ENCODE results near the gene CYP4F2.
"Not testable (repeated sequence)": the region's sequence is repeated elsewhere in the genome, so short reads cannot be mapped to it uniquely, and the experiment has no call there.

The CYP4F2 gene, protein sequence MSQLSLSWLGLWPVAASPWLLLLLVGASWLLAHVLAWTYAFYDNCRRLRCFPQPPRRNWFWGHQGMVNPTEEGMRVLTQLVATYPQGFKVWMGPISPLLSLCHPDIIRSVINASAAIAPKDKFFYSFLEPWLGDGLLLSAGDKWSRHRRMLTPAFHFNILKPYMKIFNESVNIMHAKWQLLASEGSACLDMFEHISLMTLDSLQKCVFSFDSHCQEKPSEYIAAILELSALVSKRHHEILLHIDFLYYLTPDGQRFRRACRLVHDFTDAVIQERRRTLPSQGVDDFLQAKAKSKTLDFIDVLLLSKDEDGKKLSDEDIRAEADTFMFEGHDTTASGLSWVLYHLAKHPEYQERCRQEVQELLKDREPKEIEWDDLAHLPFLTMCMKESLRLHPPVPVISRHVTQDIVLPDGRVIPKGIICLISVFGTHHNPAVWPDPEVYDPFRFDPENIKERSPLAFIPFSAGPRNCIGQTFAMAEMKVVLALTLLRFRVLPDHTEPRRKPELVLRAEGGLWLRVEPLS

DNA sequence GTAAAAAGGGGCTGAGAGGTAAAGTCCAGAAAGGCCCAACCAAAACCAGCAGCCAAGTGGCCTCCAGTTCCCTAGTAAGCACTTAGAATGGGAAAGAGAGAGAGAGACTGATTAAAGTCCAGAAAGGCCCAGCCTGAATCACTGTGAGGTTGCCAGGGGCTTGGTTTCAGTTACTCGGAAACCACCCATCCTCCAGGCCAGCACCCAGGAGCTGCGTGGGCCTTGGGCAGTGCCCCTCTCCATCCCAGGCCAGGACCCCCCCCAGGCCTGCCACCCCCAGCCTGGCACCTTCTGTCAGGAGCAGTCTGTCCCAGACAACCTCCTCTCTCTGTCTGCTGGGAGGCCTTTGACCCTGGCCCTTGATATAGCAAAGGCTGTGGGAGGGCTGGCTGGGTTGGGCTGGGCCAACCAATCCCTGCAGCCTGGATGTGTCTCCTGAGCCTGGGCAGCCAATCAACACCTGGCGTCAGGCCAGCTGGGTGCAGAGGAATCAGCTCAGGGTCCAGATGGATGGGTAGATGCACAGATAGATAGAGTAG is at the start of gene CYP4F2:
CYP4F2 (minus strand) TSS at position 337 of the 539 bp plus-strand sequence. CDS start 463 bp downstream, outside the sequence.
- DNase-seq = no peak

DNA sequence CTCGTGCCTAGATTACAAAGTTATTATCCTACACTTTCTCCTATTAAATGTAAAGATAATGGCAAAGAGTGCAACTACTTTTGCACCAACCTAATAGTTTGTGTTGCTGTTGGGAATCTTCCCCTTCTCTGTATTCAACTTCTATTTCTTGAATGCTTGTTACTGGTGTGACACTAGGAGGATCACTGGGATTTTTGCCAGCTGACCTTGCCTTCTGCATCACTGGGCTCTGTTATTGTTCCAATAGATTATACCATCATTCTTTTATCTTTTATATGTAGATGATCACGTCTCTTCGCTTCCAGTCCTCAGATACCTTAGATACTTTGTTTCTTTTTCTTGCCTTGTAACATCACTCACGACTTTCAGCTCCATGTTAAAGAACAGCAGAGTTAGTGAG is 47.4 kb upstream of the CYP4F2 start:
- no peak for DNase-seq

DNA sequence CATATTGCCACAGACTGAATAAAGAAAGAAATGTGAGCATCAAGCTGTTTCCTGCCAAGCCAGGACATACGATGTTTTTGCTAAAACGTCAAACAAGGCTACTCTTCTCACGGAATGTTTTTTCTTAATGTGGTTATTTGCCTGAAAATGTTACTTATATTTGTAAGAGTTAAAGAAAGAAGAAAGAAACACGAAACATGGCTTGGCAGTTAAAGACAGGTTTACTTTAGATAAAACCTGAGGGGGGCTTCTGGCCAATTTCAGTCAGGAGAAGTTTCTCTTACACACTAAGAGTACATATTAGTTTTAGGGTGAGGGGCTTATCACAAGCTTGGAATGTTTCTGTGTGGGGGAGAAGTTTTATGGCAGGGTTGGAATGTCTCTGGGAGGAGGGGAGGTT is 46.5 kb upstream of the CYP4F2 start:
- no peak for DNase-seq

DNA sequence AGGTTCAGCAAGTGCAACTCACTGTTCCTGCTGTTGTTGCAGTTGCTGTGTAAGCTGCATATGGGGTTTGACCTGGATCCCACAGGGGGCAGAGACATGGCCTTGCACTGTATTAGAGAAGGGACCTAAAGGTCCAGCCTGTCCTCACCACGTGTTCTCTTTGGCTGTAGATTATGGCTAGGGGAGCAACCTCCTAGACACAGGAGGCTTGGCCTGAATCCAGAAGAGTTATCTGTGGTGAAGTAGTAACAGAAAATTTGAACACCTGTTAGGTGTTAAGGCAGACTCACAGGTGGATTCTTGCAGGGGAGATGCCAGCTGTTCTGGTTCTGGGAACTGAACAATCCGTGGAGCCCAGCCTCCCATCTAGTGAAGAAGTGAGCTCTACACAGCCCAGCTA is 39.9 kb upstream of the CYP4F2 start:
- DNase-seq = no peak

DNA sequence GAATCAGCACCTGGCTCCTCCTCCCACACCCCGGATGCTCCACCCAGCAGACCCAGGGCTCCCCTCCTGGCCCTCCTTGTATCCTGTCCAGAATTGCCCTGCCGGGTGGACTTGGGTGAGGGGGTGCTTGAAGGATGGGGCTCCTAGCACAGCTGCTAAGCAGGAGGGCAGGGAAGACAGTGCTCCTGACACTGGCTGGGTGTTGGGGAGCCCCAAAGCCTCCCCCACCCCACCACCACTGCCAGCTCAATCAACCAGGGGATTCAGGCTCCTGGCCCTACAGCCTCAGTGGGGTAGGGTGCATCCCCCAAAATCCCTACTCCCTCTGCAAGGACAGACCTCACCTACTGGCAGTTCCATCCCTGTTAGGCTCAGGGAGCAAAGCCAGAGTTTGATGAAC is 39.1 kb upstream of the CYP4F2 start:
- DNase-seq = no peak

DNA sequence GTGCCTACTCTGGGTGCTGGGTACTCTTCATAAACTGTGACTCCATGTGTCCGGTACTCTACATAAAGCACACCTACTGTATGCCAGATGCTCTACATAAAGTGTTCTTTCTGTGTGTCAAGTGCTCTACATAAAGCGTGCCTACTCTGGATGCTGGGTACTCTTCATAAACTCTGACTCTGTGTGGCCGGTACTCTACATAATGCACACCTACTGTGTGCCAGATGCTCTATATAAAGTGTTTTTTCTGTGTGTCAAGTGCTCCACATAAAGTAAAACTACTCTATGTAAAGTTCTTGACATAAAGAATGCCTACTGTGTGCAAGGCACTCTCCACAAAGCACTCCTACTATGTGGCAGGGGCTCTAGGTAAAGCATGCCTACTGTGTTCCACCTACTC is 38.3 kb upstream of the CYP4F2 start:
- no peak for DNase-seq

DNA sequence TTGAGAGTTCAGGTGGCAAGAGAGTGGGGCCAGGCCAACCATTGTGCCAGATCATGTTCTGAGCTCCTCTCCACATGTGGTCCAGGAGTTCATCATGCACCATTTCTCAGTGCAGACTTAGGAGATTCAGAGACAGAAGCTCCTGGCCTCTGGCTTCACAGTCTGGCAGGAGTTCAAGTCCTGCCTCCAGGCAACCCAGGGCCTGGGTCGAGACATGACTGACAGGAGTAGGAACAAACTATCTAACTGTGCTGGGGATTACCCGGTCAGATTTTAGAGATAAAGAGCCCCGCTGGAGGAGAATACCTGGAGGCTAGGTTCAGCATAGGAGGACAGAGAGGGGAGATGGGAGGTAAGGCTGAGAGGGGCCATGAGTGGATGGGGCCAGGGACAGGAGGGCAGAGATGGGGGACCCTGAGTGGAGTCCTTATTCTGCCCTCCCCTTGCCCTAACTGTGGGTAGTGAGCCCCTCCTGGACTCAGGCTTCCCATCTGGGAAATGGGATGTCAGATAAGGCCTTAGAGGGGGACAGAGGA is 37.4 kb upstream of the CYP4F2 start:
- no peak for DNase-seq

DNA sequence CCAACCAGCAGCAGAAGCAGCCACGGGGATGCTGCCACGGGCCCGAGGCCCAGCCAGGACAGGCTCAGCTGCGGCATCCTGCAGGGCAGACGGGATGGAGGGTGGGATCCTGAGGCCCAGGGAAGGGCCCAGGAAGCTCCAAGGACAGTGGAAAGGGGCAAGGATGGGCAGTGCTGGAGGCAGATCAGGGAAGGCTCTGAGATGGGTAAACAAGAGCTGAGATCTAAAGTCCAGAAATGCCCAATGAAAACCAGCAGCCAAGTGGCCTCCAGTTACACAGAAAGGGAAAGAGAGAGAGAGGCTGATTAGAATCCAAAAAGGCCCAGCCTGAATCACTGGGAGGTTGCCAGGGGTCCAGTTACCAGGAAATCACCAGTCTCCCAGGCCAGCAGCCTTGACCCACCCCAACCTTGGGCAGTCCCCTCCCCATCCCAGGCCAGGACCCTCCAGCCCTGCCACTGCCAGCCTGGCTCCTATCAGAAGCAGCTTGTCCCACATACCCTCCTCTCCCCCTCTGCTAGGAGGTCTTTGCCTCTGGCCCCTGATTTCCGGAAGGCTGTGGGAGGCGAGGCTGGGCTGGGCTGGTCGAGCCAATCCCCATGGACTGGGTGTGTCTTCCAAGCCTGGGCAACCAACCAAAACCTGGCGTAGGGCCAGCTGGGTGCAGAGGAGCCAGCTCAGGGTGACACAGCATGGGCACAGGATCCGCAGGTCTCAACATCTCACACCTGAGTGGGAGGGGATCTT is 36.6 kb upstream of the CYP4F2 start, which contains the start of gene CYP4F11:
CYP4F11 (minus strand) TSS at position 198 of the 747 bp plus-strand sequence; CDS start at position 77, 121 bp downstream.
- DNase-seq = no peak

DNA sequence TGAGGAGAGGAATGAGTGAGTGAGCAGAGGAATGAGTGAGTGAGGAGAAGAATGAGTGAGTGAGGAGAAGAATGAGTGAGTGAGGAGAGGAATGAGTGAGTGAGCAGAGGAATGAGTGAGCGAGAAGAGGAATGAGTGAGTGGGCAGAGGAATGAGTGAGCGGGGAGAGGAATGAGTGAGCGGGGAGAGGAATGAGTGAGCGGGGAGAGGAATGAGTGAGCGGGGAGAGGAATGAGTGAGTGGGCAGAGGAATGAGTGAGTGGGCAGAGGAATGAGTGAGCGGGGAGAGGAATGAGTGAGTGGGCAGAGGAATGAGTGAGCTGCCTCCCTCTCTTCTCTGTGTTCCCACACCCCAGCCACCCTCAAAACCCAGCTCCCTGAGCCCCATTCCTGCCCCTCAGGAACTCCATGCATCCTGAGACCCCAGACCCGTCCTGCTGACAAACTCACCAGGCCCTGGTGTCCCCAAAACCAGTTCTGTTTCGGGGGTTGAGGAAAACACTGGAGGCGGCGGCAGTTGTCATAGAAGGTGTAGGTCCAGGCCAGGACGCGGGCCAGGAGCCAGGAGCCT is 36.0 kb upstream of the CYP4F2 start:
- not testable (repeated sequence) for DNase-seq

DNA sequence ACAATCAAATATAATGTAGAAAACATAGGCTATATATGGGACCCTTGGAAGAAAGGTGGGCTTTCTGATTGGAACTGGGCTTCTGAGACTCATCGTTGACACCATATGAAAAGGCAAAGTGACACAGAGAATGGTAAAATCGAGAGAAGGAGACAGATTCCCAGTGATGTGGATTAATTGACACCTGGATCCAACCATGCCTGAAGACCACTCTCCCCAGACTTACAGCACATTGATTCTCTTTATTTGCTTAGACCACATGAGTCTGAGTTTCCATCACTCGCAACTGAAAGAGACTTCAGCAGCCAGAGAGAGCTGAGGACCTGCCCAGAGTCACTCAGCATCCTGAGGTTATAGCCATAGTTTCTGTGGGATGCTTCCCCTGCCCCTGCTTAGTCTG is 30.4 kb upstream of the CYP4F2 start:
- no peak for DNase-seq

DNA sequence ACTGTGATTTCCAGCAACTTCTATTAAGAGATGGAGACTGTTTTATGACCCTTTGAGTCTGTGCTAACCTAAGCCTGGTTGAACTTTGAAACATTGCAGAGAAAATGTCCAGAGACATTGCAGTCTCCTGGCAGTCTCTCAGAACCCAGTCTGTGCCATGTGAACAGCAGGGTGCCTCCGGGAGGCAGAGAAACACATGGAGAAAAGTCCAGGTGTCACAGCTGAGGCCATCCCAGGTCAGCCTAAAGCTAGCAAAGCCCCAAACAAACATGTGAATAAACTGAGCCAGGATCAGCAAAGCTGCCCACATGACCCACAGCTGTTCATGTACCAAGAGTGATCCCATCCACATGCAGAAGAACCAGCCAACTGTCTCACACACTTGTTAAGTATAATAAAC is 28.6 kb upstream of the CYP4F2 start:
- no peak for DNase-seq

DNA sequence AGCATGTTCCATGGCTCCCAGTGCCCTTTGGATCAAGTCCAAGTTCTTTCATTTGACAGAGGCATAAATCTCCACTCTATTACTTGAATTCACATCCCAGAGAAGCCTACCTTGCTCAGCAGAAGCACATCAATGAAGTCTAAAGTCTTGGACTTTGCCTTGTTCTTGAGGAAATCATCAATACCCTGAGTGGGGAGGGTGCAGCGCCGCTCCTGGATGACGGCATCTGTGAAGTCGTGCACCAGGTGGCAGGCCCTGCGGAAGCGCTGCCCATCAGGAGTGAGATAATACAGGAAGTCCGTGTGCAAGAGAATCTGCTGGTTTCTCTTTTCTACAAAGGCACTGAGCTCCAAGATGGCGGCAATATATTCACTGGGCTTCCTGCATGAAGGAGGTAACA is 25.8 kb upstream of the CYP4F2 start:
- no peak for DNase-seq

DNA sequence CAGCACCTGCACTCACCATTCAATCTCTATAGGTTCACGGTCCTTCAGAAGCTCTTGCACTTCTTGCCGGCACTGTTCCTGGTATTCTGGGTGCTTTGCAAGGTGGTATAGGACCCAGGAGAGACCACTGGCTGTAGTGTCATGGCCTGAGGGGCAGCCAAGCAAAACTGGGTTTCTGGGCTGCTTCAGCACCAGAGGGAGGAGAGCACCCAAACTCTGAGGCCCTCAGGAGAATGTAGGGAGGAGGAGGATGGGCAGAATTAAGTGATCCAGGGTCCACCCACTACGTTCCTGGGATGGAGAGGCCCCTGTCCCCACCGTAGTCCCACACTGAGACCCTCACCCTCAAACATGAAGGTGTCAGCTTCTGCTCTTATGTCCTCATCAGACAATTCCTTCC is 24.1 kb upstream of the CYP4F2 start:
- DNase-seq = no peak

DNA sequence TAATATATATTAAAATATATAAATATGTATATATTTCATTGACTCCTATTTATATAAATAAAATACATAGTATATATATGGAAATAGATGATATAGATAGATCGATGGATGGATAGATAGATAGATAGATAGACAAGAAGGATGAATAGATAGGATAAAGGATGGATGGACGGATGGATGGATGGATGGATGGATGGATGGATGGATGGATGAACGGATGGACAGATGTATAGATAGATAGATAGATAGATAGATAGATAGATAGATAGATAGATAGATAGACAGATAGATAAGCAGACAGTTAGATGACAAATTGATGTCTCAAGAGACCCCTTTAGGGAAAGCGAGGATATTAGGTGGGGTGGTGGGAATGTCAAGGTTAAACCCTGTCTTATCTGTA is 21.4 kb upstream of the CYP4F2 start:
- no peak for DNase-seq

DNA sequence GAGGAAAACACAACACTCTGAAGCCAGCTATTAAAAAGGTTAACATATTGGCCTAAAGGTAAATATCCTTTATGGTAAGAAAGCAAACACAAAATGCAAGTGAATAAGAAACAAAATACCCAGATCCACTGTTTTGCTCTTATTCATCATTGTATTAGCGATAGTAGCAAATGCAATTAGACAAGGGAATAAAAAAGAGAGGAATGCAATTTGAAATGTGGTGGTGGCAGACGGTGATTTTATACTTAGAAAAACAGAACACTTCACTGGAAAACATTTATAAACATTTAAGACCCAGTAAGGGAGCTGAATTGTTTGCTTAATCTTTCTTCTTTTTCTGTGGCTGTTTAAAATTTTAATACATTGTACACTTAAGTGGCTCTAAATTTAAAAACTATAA is 17.2 kb upstream of the CYP4F2 start:
- no peak for DNase-seq

DNA sequence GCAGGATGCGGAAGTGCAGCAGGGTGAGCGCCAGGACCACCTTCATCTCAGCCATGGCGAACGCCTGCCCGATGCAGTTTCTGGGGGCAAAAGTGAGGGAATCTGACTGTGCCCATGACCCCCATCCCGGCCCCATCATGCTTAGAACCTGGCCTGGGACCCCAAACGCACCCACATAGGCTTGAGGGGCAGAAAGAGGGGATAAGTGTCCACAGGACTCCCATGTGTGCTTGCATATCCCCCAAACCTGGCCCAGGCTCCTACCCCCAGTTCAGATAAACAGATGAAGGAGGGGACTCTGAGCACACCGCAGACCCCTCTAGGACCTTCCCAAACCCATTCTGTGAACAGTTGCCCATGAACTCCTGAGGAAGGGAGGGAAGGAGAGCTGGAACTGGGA is 16.0 kb upstream of the CYP4F2 start:
- no peak for DNase-seq

DNA sequence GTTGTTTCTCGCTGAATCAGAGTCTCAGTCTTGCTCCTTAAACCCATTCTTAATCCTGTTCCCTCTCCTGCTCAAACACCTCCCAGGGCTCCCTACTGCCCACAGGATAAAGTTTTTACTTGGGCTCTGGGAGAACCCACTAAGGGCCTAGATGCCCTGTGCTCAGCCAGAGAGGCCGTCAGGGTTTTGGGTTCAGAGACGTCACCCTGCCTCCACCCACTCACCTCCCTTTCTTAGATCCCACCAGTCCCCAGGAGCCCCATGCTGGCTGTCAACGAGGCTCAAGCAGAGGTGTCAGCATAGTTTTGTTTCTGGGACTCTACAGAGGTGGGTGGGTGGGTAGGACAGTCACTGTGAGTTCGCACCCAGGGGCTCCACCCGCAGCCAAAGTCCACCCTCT is 15.5 kb upstream of the CYP4F2 start:
- DNase-seq = no peak

DNA sequence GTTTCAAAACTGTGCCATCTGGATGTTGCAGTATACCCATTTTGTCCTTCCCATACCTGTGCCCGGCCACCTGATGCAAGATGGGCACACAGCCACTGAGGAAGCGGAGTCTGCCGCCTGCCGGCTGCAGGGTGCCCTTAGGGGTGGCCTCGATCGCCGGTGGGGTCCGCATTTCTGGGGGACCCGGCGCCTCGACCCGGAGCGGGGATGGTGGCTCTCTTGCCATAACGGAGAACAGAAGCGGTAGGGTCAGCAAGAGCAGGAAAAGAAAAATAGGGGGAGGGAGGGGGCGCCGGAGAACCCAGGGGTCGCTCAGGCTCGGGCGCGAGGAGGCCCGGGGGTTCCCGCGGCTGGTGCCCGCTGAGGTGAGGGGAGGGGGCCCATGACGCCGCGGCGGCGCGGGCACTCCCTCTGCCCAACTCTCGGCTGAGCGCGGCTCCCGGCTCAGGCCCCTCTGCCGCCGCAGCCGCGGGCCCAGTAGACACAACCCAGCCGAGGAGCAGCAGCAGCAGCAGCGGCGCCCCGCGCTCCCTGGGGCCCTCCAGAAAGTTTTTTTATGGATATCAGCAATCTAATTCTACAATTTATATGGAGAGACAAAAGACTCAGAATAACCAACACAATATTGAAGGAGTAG is 13.8 kb upstream of the CYP4F2 start:
- DNase-seq = no peak

DNA sequence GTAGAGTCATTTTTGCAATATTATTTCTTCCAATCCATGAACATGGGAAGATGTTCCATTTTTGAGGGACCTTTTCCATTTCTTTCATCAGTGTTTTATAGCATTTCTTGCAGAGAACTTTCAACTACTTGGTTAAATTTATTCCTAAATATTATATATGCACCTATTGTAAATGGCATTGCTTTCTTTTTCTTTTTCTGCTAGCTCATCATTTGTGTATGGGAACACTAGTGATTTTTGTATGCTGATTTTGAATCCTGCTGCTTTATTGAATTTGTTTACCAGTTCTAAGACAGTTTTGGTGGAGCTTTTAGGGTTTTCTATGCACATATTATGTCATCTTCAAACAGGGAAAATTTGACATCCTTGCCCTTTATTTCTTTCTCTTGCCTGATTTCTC is 7.2 kb upstream of the CYP4F2 start:
- DNase-seq = no peak

DNA sequence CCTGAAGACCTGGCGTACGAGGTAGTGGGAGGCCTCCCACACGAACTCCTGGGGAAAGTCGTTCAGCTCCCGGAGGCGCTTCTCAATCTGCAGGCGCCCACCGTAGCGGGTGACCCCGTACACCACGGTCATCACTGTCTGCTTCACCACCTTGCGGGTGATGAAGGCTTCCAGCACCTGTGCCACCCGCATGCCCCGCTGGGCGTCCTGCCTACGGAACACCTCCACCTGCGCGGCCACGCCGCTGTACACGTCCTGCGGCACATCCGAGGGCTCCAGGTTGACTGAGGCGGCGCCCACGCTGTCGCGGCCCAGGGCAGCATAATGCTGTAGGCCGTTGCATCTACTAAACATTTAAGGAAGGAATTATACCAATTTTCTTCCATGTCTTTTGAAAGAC is 5.0 kb upstream of the CYP4F2 start:
- DNase-seq = not testable (repeated sequence)

DNA sequence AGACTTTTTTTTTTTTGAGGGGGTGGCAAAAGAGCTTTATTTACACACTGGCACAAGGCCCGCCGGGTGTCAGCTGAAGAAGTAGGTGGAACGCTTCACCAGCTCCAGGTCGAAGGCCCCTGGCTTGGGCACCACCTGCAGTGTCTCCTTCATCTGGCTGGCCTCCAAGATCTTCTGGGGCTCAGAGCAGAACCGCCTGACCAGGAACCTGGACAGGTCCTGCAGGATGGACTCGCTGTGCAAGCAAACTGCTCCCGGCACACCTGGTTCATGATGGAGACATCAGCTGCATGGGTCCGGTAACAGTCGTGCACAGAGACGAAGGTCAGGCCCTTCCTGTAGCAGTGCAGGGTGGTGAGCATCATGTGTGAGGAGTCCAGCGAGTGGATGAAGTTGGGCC is 4.4 kb upstream of the CYP4F2 start:
- no peak for DNase-seq

DNA sequence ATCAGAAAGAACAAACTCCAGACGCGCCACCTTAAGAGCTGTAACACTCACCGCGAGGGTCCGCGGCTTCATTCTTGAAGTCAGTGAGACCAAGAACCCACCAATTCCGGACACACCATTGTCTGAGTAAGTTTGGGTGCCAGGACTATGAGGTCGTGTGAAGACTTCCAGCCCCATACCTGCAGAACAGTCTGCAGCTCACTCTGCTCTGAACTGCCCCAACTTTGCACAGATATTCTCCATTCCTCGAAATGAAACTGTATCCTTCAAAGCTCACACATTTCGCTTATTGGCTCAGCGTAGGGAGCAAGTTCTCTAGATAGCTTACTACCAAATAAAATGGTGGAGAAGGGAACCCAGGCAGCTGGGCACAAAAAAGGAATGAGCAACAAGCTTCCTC is 2.6 kb upstream of the CYP4F2 start:
- no peak for DNase-seq

DNA sequence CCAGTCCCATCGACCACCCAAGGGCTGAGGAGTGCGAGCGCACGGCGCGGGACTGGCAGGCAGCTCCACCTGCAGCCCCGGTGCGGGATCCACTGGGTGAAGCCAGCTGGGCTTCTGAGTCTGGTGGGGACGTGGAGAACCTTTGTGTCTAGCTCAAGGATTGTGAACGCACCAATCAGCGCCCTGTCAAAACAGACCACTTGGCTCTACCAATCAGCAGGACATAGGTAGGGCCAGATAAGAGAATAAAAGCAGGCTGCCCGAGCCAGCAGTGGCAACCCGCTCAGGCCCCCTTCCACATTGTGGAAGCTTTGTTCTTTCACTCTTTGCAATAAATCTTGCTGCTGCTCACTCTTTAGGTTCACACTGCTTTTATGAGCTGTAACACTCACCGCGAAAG is 2.2 kb upstream of the CYP4F2 start:
- not testable (repeated sequence) for DNase-seq

Measured in SIG-M5 (cell line).